ENCODE data around the gene HAGH.

HAGH gene

DNA sequence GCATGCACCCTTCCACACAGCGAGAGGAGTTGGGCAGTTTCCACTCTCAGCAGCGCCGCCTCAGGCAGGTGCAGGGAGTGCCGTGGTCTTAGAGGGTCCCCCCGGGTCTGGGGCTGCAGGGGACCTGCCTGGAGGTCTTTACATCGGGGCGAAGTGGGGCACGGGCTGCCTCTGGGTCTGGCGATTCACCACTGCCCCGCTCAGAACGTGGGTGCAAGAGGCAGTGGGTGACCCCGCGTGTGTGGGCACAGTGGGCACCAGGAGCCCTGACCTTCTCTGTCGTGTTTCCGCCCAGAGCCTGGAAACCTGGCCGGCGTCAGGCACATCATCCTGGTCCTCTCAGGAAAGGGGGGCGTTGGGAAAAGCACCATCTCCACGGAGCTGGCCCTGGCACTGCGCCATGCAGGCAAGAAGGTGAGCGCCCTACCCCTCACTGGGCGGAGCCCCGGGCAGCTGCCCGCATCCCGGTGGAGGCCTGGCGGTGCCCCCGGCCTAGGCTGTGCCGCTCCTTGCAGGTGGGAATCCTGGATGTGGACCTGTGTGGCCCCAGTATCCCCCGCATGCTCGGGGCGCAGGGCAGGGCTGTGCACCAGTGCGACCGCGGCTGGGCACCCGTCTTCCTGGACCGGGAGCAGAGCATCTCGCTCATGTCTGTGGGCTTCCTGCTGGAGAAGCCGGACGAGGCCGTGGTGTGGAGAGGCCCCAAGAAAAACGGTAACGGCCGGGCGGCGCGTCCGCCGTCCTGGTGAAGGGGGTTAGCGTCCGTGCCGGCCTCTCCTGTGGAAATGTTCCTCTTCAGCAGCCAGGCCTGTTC lies 40.2 kb downstream of the HAGH start:
- DNase-seq, result no peak

DNA sequence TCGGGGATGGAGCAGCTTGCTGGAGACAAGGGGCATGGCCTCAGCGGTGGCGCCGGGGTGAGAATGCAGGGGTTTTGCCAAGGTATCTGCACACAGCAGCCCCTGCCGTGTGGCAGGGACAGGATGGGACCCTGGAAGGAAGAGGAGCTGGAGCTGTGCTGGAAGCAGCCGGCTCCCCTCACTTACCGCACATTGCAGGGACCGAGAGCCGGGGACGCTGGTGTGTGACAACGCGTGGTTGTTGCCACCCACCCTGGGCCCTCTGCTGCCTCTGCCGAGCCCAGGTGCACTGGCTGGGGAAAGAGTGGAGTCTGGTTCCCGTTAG lies 40.8 kb downstream of the HAGH start:
- no peak for DNase-seq

DNA sequence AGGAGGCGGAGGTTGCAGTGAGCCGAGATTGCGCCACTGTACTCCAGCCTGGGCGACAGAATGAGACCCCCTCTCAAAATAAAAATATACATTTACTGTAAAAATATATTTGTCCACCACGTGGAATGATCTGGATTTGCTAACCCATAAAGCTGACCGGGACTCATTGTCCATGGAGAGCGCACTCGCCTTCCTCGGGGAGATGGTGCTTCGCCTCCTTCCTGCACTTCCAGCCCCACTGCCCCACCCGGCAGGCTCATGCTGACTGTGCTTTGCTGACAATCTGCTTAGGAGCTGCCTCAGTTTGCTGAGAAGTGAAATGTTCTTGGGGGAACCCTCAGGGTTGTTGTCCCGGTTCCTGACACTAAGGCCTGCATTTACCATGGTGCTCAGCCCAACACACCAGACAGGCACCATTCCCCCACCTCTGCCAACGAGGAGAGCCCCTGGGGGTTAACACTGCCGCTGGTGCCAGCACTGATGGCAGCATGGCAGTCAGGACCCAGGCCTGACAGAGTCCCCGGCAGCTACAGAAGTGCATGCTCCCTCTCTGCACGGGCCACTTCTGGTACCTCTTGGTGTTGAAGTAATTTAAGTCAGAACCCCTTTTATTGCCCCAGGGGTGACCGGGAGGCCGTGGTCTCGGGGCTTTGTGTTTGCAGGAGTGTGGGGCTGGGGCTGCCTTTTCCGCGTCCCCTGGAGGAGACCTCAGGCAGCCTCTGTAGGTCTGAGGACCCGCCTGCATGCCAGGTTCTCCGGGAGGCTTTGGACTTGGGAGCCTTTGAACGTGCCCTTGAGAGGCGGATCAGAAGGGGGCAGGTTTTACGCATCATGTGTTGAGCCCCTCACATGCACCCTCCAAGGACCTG lies 41.4 kb downstream of the HAGH start:
- DNase-seq, result no peak

DNA sequence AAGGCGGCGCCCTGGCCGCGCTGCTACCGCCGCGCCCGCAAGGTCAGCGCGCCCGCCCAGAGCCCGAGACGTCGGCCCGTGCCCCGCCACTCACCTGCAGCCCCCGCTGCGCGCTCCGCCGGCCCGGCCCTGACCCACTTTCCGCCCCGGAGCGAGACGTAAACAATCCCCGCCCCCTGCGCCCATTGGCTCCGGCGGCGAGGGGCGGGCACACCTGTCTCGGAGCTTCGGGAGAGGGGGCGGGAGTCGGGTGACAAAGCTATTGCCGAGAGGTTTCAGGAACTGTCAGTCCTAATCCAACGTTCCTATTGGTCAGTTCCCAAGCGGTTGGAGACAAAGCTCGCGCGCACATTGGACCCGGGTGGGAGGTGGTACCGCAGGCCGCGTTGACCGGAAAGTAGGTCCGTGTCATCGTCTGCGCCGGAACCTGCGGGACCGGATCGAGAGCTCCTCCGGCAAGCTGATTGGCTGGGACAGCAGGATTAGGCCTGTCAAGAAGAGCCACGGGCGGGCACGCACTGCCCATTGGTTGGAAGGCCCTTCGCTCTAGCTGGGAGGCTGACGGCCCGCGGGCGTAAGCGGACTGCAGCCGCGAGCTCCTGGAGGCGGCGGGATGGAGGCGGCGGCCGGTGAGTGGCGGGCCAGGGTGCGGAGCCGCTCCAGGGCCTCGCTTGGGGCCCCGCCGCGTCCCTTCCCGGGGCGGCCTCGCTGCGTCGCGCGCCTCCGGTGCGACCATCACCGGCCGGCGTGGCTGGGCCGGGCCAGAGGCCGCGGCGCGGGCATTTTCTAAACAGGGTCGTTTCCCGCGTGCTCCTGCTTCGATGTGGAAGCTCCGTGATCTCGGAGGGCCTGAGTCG lies 44.0 kb downstream of the HAGH start, which contains the start of the genes NUBP2 and SPSB3:
Gene NUBP2, plus strand, starts transcription at position 553 of the 857 bp plus-strand sequence. Its CDS starts 61 bp downstream, at position 614.
Gene SPSB3, minus strand, starts transcription at position 164 of the 857 bp plus-strand sequence. CDS start 1,088 bp downstream, outside the sequence.
- DNase-seq, result peak; percentile 100

DNA sequence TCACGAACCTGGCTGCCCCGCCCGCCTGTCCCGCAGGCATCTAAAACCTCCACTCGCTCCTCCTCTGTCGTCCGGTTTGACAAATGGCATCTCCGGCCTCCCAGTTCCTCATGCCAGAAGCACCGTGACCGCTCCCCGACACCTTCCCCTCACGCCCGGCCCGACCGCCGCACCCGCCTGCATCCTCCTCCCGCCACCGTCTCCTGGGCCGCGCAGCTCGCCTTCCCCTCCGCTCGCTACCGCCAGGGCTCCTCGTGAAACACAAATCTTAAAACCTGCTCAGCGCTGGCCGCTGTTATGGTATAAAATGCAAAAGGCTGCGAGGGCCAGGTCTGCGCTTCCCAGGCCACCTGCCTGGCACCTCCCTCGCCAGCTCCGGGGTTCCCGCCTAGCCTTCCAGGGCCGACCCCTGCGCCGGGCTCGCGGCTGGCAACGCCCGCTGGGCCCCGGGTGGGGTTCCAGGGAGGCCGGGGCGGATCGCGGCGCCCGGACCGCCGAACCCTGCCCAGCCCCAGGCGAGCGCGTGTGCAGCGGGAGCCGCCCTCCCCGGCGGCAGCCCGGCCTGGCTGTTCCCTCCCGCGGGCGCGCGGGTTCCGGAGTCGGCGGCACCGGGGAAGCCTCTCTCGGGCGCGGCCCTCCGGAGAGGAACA lies 44.7 kb downstream of the HAGH start:
- no peak for DNase-seq

DNA sequence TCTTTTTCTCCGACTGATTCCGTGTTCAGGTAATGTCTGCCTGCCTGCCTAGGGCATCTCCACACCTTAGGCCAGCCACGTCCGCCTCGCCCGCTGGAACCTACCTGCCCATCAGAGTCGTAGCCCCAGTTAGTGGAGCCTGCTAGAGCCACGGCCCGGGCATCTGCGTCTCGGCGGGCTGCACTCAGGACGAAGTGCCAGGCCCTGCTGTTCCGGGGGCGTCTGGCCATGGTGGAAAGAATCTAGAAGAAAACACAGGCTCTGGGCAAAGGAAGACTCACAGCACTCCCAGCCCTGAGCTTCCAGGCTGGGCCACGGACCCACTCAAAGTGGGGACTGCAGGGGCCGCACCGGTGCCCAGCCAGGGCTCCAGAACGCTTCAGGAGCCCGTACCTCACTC lies 45.4 kb downstream of the HAGH start:
- DNase-seq, result no peak

DNA sequence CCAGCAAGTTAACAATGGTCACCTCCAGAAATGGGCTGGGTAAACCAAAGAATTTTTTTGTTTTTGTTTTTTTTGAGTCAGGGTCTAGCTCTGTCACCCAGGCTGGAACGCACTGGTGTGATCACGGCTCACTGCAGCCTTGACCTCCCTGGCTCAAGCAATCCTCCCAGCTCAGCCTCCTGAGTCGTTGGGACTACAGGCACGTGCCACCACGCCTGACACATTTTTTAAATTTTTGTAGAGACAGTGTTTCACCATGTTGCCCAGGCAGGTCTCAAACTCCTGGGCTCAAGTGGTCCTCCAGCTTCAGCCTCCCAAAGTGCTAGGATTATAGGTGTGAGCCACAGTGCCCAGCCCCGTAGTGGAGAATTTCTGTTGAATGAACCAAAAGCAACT lies 46.0 kb downstream of the HAGH start:
- no peak for DNase-seq

DNA sequence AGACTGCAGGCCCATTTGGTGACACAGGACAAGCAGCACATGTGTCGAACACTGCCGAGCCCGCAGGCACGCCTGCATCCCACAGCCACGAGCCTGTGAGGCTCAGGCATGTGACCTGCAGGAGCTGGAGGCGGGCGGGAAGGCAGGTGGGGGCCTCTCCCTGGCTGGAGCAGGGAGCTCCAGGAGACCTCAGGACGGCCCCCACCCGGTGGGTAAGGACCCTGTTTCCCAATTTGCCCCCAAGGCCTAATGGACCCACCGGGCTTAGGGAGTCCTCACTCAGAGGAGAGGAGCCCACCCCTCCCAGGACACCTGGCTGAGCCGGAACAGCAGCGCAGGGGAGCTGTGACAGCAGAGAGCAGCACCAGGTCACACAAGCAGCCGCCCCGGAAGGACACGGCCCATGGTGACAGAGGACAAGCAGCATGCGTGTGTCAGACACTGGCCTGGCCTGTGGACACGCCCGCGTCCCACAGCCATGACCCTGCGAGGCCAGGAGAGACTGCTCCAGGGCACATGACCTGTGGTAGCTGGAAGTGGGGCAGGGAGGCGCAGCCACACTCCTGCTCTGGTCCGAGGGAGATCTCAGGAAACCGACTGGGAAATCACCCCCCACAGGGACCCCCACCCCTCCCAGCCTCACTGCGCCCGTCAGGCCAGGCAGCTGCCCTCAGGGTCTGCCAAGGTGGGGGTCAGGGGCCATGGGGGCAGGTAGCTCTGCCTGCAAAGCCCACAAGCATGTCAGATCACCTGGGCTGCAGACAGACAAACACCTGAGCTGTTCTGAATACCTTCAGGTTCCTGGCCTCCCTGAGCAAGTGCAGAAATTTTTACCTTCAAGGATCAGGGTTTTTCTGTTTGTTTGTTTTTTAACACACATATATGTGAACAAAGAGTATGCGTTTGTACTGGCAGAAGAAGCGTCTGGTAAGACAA lies 46.6 kb downstream of the HAGH start:
- DNase-seq, result no peak

DNA sequence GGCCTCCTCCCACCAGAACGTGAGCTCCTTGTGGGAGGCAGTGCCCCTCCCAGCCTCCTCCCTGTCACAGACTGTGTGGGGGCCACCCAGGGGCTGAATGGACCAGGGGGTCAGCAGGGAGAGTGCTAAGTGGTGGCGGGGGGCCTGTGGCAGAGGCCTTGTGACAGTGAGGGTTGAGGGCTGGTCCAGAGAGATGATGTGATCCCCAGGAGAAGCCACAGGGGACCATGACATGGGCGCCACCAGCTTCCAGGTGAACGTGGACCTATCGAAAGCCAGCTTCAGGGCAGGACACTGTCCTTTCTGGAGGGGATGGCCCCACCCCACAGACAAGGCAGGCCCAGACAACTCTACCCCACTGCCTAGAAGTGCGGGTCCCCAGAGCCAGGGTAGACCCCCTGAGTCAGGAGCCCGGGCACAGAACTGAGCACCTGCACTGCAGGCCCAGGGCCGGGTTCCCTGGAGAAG lies 47.4 kb downstream of the HAGH start:
- no peak for DNase-seq

DNA sequence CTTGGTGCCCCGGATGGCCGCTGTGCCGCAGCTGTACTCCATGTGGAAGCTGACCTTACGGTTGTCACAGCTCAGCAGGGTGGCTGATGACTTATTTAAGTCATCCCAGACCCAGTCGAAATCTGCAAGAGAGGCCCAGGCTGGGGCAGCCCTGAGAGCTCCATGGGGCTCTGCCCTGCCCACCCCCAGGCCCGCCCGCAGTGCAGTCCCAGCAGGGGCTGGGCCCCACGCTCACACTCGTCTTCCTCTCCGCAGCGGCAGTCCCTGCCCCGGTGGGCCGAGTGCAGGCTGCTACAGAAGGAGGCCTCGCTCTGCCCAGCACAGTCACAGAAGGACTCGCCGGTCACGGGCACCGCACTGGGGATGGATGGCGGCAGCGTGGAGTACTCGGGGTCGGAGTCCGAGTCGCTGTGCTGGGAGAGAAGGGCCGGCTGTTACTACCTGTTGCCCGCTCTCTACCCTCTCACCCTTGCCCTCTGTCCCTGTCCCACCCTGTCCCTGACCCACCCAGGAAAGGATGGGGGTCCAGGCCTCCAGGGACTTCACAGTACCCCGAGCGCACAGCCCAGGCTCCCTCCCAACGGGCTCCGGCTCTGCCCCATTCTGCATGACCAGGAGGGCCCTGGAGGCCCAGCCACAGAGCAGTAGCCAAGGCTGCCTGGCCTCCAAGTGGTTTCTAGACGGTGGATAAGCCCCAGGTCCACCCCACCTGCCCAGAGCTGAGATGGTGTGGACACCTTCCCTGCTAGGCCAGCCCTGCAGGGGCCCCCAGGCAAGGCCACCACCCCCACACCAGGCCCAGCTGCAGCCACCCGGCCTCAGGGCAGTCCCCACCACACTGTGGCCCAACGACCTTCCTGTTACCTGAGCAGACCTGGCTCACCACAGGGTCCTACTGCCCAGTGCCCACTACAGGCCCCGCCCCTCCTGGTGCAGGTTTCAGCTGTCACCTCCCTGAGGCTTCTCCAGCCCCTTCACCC lies 48.1 kb downstream of the HAGH start:
- DNase-seq, result no peak

DNA sequence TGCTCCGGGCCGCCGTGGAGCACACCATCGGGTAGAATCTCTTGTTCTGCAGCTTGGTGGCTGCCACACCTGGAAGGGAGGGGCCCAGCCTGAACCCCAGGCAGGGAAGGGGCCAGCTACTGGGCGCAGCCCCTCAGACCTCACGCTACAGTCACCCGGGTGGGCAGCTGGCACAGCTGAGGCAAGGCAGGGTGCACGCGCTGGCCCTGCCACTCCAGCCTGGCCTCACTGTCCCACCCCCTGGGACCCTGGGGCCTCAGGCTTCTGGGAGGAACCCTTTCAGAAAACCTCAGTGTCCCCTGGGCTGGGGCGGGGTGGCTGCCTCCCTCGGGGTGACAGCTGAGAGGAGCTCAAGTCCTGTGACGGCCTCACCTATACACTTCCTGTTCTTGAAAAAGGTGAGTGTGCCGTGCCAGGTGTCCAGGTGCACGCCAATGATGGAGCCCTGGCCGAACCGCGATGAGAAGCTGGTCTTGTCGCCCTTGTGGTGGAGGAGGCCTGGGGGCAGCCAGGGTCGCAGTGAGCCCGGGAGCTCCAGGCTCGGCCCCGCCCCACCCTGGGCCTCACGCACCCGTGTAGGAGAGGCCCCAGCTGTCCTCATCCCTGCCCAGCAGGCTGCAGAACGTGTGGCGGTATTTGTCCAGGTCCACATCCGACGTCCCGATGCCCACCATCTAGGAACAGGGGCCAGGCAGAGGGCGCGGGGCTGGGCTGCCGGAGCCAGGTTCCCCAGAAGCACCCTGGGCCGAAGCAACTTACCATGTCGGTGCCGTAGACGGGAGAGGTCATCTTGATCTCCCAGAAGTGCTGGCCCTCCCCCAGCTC lies 49.0 kb downstream of the HAGH start:
- no peak for DNase-seq

DNA sequence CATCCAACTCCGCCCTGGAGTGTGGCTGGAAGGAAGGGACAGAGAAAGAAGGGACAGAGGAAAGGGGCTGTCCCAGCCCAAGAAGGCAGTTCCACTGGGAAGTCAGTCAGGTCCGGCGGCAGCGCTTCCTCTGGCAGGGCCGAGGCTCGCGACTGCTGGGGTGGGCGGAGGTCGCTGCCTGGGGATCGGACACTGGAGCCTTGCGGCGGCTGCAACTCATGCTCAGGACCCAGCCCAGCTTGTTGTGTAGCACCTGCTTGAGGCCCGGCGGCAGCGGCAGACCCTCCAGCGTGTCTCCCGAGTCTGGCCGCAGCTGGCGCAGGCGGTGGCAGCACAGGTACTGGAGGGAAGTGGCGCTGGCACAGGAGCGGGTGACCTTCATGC lies 49.6 kb downstream of the HAGH start:
- DNase-seq, result no peak

DNA sequence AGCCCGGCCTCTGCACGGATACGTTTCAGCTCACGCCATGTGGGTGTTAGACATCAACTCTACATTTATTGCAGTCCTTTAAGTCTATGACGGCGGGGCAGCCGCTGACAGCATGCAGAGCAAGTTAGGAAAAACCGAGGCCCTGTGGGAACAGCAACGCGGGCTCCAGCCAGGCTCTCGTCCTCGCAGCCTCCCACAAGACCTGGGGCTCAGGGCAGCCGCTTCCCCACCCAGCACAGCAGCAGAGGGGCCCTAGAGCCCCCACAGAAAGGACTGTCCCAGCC lies 50.0 kb downstream of the HAGH start:
- no peak for DNase-seq

DNA sequence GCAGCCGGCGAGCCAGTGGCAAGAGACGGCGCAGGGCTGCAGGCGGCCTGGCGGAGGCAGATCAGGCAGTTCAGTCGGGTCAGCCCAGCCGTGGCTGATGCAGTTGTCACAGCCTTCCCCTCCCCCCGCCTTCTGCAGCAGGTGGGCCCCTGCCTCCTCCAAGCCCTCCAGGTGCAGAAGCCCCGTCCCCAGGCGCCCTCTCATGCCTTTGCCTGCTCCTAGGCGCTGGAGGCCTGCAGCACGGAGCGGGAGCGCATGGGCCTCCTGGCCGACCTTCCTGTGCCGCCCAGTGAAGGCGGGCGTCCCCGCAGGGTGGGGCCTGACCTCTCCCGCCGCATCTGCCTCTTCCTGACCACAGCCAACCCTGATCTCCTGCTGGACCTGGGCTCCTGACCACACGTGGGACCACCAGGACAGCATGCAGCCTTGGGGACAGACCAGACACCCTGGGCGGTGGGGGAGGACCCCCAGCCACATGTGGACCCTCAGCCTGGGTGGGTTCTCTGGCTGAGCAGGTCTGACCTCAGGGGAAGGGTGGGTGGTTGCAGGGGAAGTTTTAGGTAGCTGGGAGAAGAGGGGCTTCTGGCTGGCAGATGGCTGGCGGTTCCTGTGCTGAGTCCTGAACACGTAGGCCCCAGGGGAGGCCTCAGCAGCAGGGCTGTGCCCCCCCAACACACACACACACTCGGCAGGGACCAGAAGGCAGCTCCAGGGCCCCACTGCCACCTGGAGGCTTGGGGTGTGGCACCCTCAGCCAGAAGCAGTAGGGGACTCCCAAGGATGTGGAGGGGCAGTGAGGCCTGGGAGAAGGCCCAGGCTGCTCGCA lies 50.6 kb downstream of the HAGH start:
- no peak for DNase-seq

DNA sequence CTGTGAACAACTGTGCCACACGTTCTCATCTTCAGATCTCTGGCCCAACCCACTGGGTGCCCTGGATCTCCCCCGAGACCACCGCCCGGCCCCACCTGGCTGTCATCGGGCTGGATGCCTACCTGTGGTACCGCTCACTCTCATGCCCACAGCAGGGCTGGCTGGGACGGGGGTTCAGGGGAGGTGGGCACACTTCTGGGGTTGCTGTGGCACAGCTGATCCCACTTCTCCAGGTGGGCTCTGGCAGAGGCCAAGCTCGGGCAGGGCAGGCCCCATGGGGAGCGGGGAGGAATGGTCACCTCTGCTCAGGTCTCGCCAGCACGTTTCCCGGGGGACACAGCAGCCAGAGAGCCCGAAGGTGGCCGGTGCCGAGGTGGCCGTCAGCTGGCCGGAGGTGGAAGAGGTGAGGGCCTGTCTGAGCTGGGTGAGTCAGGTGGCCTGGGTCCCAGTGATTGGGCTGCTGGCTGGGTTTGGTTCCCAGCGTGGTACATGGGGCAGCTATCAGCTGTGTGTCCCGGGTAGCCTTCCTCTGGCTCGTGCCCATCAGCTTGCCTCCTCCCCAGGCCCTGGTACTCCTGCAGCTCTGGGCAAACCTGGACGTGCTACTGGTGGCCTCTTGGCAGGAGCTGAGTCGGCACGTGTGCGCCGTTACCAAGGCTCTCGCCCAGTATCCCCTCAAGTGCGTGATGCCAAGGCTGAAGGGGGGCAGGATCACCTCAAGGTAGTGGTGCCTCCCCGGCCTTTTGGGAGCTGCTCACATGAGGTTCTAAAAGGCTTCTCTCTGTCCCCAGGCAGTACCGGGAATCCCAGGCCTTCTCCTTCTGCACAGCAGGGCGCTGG lies 51.4 kb downstream of the HAGH start:
- DNase-seq, result no peak

DNA sequence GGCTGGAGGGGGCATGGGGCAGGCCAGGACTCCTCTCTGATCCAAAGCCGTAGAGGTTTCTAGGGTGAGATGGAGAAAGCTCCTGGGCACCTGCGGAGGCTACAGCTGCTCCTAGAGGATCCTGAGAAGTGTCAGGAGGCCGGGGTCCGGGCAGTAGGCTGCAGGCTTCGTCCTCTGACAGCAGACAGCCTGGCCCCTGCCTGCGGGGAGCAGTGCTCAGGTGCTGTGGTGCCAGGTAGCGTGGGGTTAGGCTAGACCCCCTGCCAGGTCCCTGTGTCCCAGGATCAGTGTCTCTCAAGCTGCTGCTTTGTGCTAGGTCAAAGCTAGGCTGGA lies 52.2 kb downstream of the HAGH start:
- DNase-seq, result no peak

DNA sequence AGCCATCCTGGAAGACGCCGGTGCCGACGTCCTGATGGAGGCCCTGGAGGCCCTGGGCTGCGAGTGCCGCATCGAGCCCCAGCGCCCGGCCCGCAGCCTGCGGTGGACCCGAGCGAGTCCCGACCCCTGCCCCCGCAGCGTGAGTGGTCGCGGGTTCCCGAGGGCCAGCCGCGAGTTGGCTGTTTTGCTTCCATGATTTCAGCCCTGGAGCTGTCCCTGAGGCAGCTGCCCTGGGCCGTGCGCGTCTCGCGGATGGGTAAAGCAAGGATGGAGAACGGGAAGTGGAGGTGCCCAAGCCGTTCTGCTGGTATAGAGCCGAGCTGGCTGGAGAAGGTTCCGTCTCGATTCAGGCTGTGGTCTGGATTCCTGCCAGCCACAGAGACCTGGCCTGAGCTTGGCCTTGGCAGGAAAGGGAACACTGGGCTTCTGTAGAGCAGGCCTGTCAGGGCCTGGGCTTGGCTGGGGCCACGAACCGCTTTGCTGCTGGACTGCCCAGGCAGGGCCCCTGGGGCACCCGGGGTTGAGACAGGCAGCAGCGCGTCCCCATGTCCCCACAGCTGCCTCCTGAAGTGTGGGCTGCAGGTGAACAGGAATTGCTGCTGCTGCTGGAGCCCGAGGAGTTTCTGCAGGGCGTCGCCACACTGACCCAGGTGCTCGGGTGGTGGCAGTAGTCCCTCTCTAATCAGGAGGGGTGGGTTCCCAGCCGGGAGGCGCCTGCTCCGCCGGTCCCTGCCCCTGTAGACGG lies 52.8 kb downstream of the HAGH start:
- no peak for DNase-seq

Measured in NCI-H226 (cell line).